ENCODE data around the gene TRIP11.

- TF ChIP-seq EP300 (IDR thresholded peaks at IDR 0.05; ENCODE audit: borderline replicate concordance) (no peak), CEBPB (IDR thresholded peaks at IDR 0.05) (no peak), RAD21 (IDR thresholded peaks at IDR 0.05; ENCODE audit: low read depth) (no peak), CREB1 (IDR thresholded peaks at IDR 0.05; ENCODE audit: low read depth) (no peak), YY1 (IDR thresholded peaks at IDR 0.05; ENCODE audit: low read depth) (no peak), EGR1 (IDR thresholded peaks at IDR 0.05) (no peak), FOXM1 (IDR thresholded peaks at IDR 0.05; ENCODE audit: borderline replicate concordance, low read depth) (no peak)
- TF ChIP-seq, protein P1, sequence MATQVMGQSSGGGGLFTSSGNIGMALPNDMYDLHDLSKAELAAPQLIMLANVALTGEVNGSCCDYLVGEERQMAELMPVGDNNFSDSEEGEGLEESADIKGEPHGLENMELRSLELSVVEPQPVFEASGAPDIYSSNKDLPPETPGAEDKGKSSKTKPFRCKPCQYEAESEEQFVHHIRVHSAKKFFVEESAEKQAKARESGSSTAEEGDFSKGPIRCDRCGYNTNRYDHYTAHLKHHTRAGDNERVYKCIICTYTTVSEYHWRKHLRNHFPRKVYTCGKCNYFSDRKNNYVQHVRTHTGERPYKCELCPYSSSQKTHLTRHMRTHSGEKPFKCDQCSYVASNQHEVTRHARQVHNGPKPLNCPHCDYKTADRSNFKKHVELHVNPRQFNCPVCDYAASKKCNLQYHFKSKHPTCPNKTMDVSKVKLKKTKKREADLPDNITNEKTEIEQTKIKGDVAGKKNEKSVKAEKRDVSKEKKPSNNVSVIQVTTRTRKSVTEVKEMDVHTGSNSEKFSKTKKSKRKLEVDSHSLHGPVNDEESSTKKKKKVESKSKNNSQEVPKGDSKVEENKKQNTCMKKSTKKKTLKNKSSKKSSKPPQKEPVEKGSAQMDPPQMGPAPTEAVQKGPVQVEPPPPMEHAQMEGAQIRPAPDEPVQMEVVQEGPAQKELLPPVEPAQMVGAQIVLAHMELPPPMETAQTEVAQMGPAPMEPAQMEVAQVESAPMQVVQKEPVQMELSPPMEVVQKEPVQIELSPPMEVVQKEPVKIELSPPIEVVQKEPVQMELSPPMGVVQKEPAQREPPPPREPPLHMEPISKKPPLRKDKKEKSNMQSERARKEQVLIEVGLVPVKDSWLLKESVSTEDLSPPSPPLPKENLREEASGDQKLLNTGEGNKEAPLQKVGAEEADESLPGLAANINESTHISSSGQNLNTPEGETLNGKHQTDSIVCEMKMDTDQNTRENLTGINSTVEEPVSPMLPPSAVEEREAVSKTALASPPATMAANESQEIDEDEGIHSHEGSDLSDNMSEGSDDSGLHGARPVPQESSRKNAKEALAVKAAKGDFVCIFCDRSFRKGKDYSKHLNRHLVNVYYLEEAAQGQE (IDR thresholded peaks at IDR 0.05; ENCODE audit: low read depth): no peak
- TF ChIP-seq, protein P2, sequence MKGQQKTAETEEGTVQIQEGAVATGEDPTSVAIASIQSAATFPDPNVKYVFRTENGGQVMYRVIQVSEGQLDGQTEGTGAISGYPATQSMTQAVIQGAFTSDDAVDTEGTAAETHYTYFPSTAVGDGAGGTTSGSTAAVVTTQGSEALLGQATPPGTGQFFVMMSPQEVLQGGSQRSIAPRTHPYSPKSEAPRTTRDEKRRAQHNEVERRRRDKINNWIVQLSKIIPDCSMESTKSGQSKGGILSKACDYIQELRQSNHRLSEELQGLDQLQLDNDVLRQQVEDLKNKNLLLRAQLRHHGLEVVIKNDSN (IDR thresholded peaks at IDR 0.05): no peak
These were observed 121.5 kb downstream of the TRIP11 start for GRCh38 chr14:91918186-91918883.

All from Ishikawa (cell line).